ENCODE data around the gene KLK13. TPM values are rescaled to one million over a fixed set of nuclear protein-coding genes. Genes with fewer than 3 reads are reported as not detected.

The KLK13 gene
- total RNA-seq, 2 donors from 2014 or later: 0.42 to 3.4 TPM

- Histone ChIP-seq H3K9ac (ENCODE audit: extremely low read depth, low read length, poor library complexity, severe bottlenecking) (no peak overlapping the region), H3K4me1 (ENCODE audit: control insufficient read depth, insufficient read depth, low read length) (no peaks in the 10 kb centered on the region), H3K4me3 (ENCODE audit: low read length) (no peak overlapping the region), H3K27me3 (ENCODE audit: control insufficient read depth, insufficient read depth, low read length, poor library complexity, severe bottlenecking) (no peaks in the 10 kb centered on the region), H3K9me3 (ENCODE audit: control insufficient read depth, low read length) (no peaks in the 10 kb centered on the region), H3K36me3 (ENCODE audit: control insufficient read depth, insufficient read depth, low read length) (no peaks in the 10 kb centered on the region), H3K27ac (ENCODE audit: low read depth, low read length) (no peak overlapping the region)
- H3K27me3 Mint-ChIP-seq (ENCODE audit: insufficient read depth): peaks cover 9% of the 10 kb centered on the region
- WGBS, 2 experiments (ENCODE audit: insufficient coverage in 1 of 2, insufficient read length in 1 of 2): 88 to 92% methylated on average over 8 of the region's 8 CpGs
- H3K9me3 Mint-ChIP-seq: no peaks in the 10 kb centered on the region
- DNase-seq: no peak
- H3K27ac Mint-ChIP-seq: no peak overlapping the region
- H3K36me3 Mint-ChIP-seq (ENCODE audit: low read depth): peaks cover 5% of the 10 kb centered on the region
- H3K4me1 Mint-ChIP-seq: peaks cover 18% of the 10 kb centered on the region
- no peak overlapping the region for H3K4me3 Mint-ChIP-seq
- TF ChIP-seq, protein P1, sequence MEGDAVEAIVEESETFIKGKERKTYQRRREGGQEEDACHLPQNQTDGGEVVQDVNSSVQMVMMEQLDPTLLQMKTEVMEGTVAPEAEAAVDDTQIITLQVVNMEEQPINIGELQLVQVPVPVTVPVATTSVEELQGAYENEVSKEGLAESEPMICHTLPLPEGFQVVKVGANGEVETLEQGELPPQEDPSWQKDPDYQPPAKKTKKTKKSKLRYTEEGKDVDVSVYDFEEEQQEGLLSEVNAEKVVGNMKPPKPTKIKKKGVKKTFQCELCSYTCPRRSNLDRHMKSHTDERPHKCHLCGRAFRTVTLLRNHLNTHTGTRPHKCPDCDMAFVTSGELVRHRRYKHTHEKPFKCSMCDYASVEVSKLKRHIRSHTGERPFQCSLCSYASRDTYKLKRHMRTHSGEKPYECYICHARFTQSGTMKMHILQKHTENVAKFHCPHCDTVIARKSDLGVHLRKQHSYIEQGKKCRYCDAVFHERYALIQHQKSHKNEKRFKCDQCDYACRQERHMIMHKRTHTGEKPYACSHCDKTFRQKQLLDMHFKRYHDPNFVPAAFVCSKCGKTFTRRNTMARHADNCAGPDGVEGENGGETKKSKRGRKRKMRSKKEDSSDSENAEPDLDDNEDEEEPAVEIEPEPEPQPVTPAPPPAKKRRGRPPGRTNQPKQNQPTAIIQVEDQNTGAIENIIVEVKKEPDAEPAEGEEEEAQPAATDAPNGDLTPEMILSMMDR (conservative IDR thresholded peaks at IDR 0.05): no peak
Observed at GRCh38 chr19:51093101-51093500, 28.2 kb upstream of the KLK13 start.

DNA sequence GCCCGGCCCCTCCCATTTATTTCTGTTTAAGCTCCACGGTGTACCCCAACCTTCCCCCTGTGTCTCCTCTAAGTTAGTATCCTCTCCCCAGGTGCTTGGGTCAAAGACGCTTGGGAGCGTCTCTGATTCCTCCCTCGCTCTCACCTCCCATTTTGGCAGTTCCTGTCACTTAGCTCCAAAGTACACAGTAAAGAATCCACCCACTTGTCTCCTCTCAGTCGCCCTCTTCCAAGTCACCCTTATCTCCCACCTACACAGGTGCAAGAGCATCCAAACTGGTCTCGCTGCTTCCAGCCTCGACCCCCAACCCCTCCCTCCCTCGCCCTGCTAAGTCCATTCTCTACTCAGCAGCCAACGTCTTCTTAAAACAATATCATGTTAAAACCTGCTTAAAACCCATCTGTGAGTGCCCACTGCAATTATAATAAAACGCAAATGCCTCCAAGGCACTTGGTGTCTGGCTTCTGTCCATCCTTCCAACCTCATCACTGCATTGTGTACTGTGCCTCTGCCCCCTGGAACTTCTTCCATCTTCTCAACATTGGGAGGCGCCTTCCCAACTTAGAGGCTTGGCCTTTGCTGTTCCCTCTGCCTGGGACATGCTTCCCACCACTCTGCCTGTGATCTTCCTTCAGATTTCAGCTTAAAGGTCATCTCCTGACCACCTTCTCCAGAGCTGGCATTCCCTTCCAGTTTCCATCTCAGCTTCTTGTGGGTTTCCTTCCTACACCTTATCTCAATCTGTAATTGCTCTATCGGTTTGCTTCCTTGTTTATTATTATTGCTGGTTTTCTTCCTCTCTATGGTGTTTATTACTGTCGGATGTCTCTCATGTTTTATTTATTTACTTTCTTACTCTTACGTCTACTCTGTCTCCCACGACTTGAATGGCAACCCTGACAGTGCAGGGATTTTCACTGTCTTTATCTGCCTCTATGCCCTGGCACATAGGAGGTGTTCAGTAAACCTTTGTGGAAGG is 27.3 kb upstream of the KLK13 start:
- Mint-ChIP-seq H3K36me3 (ENCODE audit: low read depth) (no peaks in the 10 kb centered on the region), H3K27me3 (ENCODE audit: insufficient read depth) (peaks cover 9% of the 10 kb centered on the region), H3K9me3 (no peaks in the 10 kb centered on the region), H3K4me3 (no peak overlapping the region), H3K4me1 (peaks cover 18% of the 10 kb centered on the region), H3K27ac (no peak overlapping the region)
- H3K9me3 ChIP-seq (ENCODE audit: control insufficient read depth, low read length): no peaks in the 10 kb centered on the region
- WGBS, 2 experiments (ENCODE audit: insufficient coverage in 1 of 2, insufficient read length in 1 of 2): 77% methylated on average over 12 to 16 of the region's 16 CpGs
- no peaks in the 10 kb centered on the region for H3K27me3 ChIP-seq (ENCODE audit: control insufficient read depth, insufficient read depth, low read length, poor library complexity, severe bottlenecking)
- H3K27ac ChIP-seq (ENCODE audit: low read depth, low read length): no peak overlapping the region
- no peak overlapping the region for H3K4me3 ChIP-seq (ENCODE audit: low read length)
- TF ChIP-seq, protein P1 (conservative IDR thresholded peaks at IDR 0.05): no peak
- no peaks in the 10 kb centered on the region for H3K4me1 ChIP-seq (ENCODE audit: control insufficient read depth, insufficient read depth, low read length)
- no peak for DNase-seq
- H3K9ac ChIP-seq (ENCODE audit: extremely low read depth, low read length, poor library complexity, severe bottlenecking): no peak overlapping the region
- no peaks in the 10 kb centered on the region for H3K36me3 ChIP-seq (ENCODE audit: control insufficient read depth, insufficient read depth, low read length)

DNA sequence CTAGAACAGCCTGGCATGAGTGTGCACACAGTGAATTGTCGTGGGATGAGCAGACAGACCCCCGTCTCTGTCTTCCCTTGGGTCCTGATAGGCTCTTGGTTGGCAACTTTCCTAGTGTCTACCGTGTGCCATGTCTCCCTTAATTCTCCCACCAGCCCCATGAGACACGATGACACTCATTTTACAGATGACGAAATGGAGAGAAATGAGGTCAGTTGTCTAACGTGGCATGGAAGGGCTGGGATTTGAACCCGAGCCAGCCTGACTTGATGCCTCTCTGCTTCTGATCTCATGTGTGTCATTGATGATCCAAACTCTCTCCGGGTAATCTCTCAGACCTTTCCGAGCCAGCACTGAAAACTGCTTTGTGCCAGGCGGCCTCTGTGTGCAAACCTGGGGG is 26.2 kb upstream of the KLK13 start:
- WGBS, 2 experiments (ENCODE audit: insufficient coverage in 1 of 2, insufficient read length in 1 of 2): 92 to 96% methylated on average over 8 to 10 of the region's 10 CpGs
- Mint-ChIP-seq H3K27ac (no peak overlapping the region), H3K4me1 (peaks cover 18% of the 10 kb centered on the region), H3K4me3 (no peak overlapping the region), H3K9me3 (no peaks in the 10 kb centered on the region), H3K36me3 (ENCODE audit: low read depth) (no peaks in the 10 kb centered on the region), H3K27me3 (ENCODE audit: insufficient read depth) (peaks cover 11% of the 10 kb centered on the region)
- no peak overlapping the region for H3K4me3 ChIP-seq (ENCODE audit: low read length)
- no peaks in the 10 kb centered on the region for H3K27me3 ChIP-seq (ENCODE audit: control insufficient read depth, insufficient read depth, low read length, poor library complexity, severe bottlenecking)
- H3K9me3 ChIP-seq (ENCODE audit: control insufficient read depth, low read length): no peaks in the 10 kb centered on the region
- H3K27ac ChIP-seq (ENCODE audit: low read depth, low read length): no peak overlapping the region
- TF ChIP-seq, protein P1 (conservative IDR thresholded peaks at IDR 0.05): no peak
- H3K9ac ChIP-seq (ENCODE audit: extremely low read depth, low read length, poor library complexity, severe bottlenecking): no peak overlapping the region
- H3K36me3 ChIP-seq (ENCODE audit: control insufficient read depth, insufficient read depth, low read length): no peaks in the 10 kb centered on the region
- DNase-seq: no peak
- no peaks in the 10 kb centered on the region for H3K4me1 ChIP-seq (ENCODE audit: control insufficient read depth, insufficient read depth, low read length)
